IMR-90 (cell line): ENCODE data around the gene ZNF862. TPM values are rescaled to one million over a fixed set of nuclear protein-coding genes. Genes with fewer than 3 reads are reported as not detected.

Experiments used
- ATAC-seq: fragments of 200-7000 bp; cut with Tn5 transposase; 2 replicates; pipeline ENCODE4 v1.9.1; 2020; ENCODE audit warnings: low read depth, mild to moderate bottlenecking, moderate library complexity
- BruUV-seq: library from RNA; stranded (reverse); fragments of 400-500 nt; replicated peaks from 2 replicates; lab custom pipeline; 2021; lab: Mats Ljungman, UMichigan
- CTCF ChIA-PET: fragments of 300-600 bp; formaldehyde crosslinking; extraction: SDS; loops from one replicate; lab custom pipeline; 2021; ENCODE audit warnings: antibody characterized with exemption; lab: Yijun Ruan, JAX
- POLR2A ChIA-PET: fragments of 300-600 bp; sonication (Branson Sonifier 250); formaldehyde crosslinking; loops from one replicate; lab custom pipeline; 2022; ENCODE audit warnings: antibody characterized with exemption; ENCODE audit not compliant: unreplicated experiment; lab: Charles Lee
- DNase-seq: peaks from one replicate; pipeline ENCODE4 v3.0.0; 2013
- H2AFZ ChIP-seq: replicated peaks from 2 replicates; pipeline ENCODE3; 2013; ENCODE audit warnings: low read length, mild to moderate bottlenecking; ENCODE audit not compliant: poor library complexity
- H2AK5ac ChIP-seq: 2 replicates; pipeline ENCODE4 v1.6.1; 2013; ENCODE audit warnings: low read depth, low read length, inconsistent platforms
- H2AK9ac ChIP-seq: replicated peaks from 2 replicates; pipeline ENCODE3; 2013; ENCODE audit warnings: mild to moderate bottlenecking, low read depth, low read length, moderate library complexity; ENCODE audit not compliant: poor library complexity
- H2BK120ac ChIP-seq: 2 replicates; pipeline ENCODE4 v1.6.1; 2013; ENCODE audit warnings: low read depth, low read length, inconsistent platforms
- H2BK15ac ChIP-seq: 3 replicates; pipeline ENCODE4 v1.6.1; 2013; ENCODE audit warnings: low read depth, low read length, inconsistent platforms
- H2BK20ac ChIP-seq: 2 replicates; pipeline ENCODE4 v1.6.1; 2013; ENCODE audit warnings: low read depth, mild to moderate bottlenecking, inconsistent platforms, low read length, moderate library complexity
- H2BK5ac ChIP-seq: 2 replicates; pipeline ENCODE4 v1.6.1; 2013; ENCODE audit warnings: mild to moderate bottlenecking, low read depth, low read length, inconsistent platforms; ENCODE audit not compliant: poor library complexity, severe bottlenecking
- H3K14ac ChIP-seq: replicated peaks from 2 replicates; pipeline ENCODE4 v1.6.1; 2013; ENCODE audit warnings: low read depth, low read length, inconsistent platforms
- H3K18ac ChIP-seq: 2 replicates; pipeline ENCODE4 v1.6.1; 2013; ENCODE audit warnings: low read depth, low read length, control low read depth
- H3K23ac ChIP-seq: 2 replicates; pipeline ENCODE4 v1.6.1; 2013; ENCODE audit warnings: low read depth, low read length, inconsistent platforms
- H3K27ac ChIP-seq: 2 replicates; pipeline ENCODE4 v1.5.1; 2013; ENCODE audit warnings: mild to moderate bottlenecking, control low read depth, low read length; ENCODE audit not compliant: insufficient read depth
- H3K27me3 ChIP-seq: 2 replicates; pipeline ENCODE4 v1.6.1; 2013; ENCODE audit warnings: low read length; ENCODE audit not compliant: control insufficient read depth, insufficient read depth
- H3K36me3 ChIP-seq: 2 replicates; pipeline ENCODE4 v1.6.1; 2013; ENCODE audit warnings: low read length, mixed read lengths; ENCODE audit not compliant: control insufficient read depth, insufficient read depth
- H3K4ac ChIP-seq: 2 replicates; pipeline ENCODE4 v1.6.1; 2013; ENCODE audit warnings: low read depth, low read length, inconsistent platforms
- H3K4me1 ChIP-seq: 2 replicates; pipeline ENCODE4 v1.6.1; 2013; ENCODE audit warnings: low read length, mixed read lengths; ENCODE audit not compliant: control insufficient read depth, insufficient read depth
- H3K4me2 ChIP-seq: 2 replicates; pipeline ENCODE4 v1.6.1; 2013; ENCODE audit warnings: low read depth, mild to moderate bottlenecking, control low read depth, low read length, moderate library complexity
- H3K4me3 ChIP-seq: 2 replicates; pipeline ENCODE4 v1.5.1; 2013; ENCODE audit warnings: low read depth, mild to moderate bottlenecking, control low read depth, low read length, moderate library complexity; ENCODE audit not compliant: insufficient read depth
- H3K56ac ChIP-seq: 2 replicates; pipeline ENCODE4 v1.6.1; 2013; ENCODE audit warnings: low read length, inconsistent platforms; ENCODE audit not compliant: insufficient read depth; ENCODE audit errors: extremely low read depth
- H3K79me1 ChIP-seq, 2 experiments: 2 replicates each; pipeline ENCODE4 v1.6.1; 2013; ENCODE audit warnings: low read length in 2 of 2, inconsistent platforms in 1 of 2, low read depth in 1 of 2
- H3K9ac ChIP-seq: 2 replicates; pipeline ENCODE4 v1.6.1; 2013; ENCODE audit warnings: low read depth, low read length, control low read depth
- H3K9me1 ChIP-seq: 2 replicates; pipeline ENCODE4 v1.6.1; 2013; ENCODE audit warnings: low read length, inconsistent platforms; ENCODE audit not compliant: insufficient read depth
- H3K9me3 ChIP-seq: 2 replicates; pipeline ENCODE4 v1.6.1; 2013; ENCODE audit warnings: low read length; ENCODE audit not compliant: control insufficient read depth, insufficient read depth
- H4K20me1 ChIP-seq: 2 replicates; pipeline ENCODE4 v1.6.1; 2013; ENCODE audit warnings: low read length, inconsistent platforms; ENCODE audit not compliant: insufficient read depth
- H4K5ac ChIP-seq: 2 replicates; pipeline ENCODE4 v1.6.1; 2013; ENCODE audit warnings: mild to moderate bottlenecking, low read depth, low read length, control low read depth
- H4K8ac ChIP-seq, 2 experiments: 2 replicates each; pipeline ENCODE4 v1.6.1; 2013; ENCODE audit warnings: low read depth in 2 of 2, low read length in 2 of 2, control low read depth in 1 of 2, inconsistent platforms in 1 of 2
- H4K91ac ChIP-seq: 2 replicates; pipeline ENCODE4 v1.6.1; 2013; ENCODE audit warnings: low read depth, low read length, inconsistent platforms; ENCODE audit not compliant: insufficient read depth
- BHLHE40 ChIP-seq: fragments of 150-350 bp; IDR thresholded peaks from 2 replicates; pipeline ENCODE4 v1.6.1; 2016; ENCODE audit warnings: mild to moderate bottlenecking, low read depth, low read length
- CEBPB ChIP-seq: IDR thresholded peaks from 2 replicates; pipeline ENCODE4 v1.6.1; 2012; ENCODE audit warnings: low read depth, low read length, improper control_type of control experiment
- CHD1 ChIP-seq: IDR thresholded peaks from 2 replicates; pipeline ENCODE4 v1.6.1; 2012; ENCODE audit warnings: low read depth, low read length, improper control_type of control experiment
- CTCF ChIP-seq: conservative IDR thresholded peaks from 2 replicates; pipeline ENCODE4 v1.5.1; 2012; ENCODE audit warnings: mild to moderate bottlenecking, low read depth, low read length, improper control_type of control experiment
- ELK1 ChIP-seq: fragments of 150-350 bp; IDR thresholded peaks from 2 replicates; pipeline ENCODE4 v1.6.1; 2016; ENCODE audit warnings: low read depth, mild to moderate bottlenecking, low read length, moderate library complexity, borderline replicate concordance
- FOS ChIP-seq: fragments of 150-350 bp; IDR thresholded peaks from 2 replicates; pipeline ENCODE4 v1.6.1; 2016; ENCODE audit warnings: low read depth, low read length
- MAFK ChIP-seq: IDR thresholded peaks from 2 replicates; pipeline ENCODE4 v1.6.1; 2012; ENCODE audit warnings: low read depth, low read length, improper control_type of control experiment
- MAZ ChIP-seq: IDR thresholded peaks from 2 replicates; pipeline ENCODE4 v1.6.1; 2012; ENCODE audit warnings: low read depth, mild to moderate bottlenecking, low read length, improper control_type of control experiment, moderate library complexity, borderline replicate concordance
- MXI1 ChIP-seq: IDR thresholded peaks from 2 replicates; pipeline ENCODE4 v1.6.1; 2012; ENCODE audit warnings: low read depth, mild to moderate bottlenecking, low read length, moderate library complexity, borderline replicate concordance
- NFE2L2 ChIP-seq: fragments of 150-350 bp; IDR thresholded peaks from 2 replicates; pipeline ENCODE4 v1.6.1; 2016; ENCODE audit warnings: low read depth, mild to moderate bottlenecking, low read length
- POLR2A ChIP-seq: IDR thresholded peaks from 2 replicates; pipeline ENCODE4 v1.6.1; 2012; ENCODE audit warnings: mild to moderate bottlenecking, low read depth, low read length
- RAD21 ChIP-seq: IDR thresholded peaks from 2 replicates; pipeline ENCODE4 v1.6.1; 2012; ENCODE audit warnings: low read length, improper control_type of control experiment
- RCOR1 ChIP-seq: IDR thresholded peaks from 2 replicates; pipeline ENCODE4 v1.6.1; 2012; ENCODE audit warnings: mild to moderate bottlenecking, low read length, improper control_type of control experiment; ENCODE audit not compliant: insufficient replicate concordance
- RFX5 ChIP-seq: IDR thresholded peaks from 2 replicates; pipeline ENCODE4 v1.8.0; 2012; ENCODE audit warnings: low read depth, mild to moderate bottlenecking, low read length, moderate library complexity
- SMC3 ChIP-seq: fragments of 150-350 bp; IDR thresholded peaks from 2 replicates; pipeline ENCODE4 v1.6.1; 2016; ENCODE audit warnings: low read depth, mild to moderate bottlenecking, antibody characterized with exemption, low read length, moderate library complexity
- USF2 ChIP-seq: fragments of 150-350 bp; IDR thresholded peaks from 2 replicates; pipeline ENCODE4 v1.6.1; 2017; ENCODE audit warnings: mild to moderate bottlenecking, antibody characterized with exemption, low read length, low read depth
- WGBS, 2 experiments: methylation state at CpG; one replicate each; pipeline versions ENCODE4 v1.1.5 to v1.1.7; 2013; ENCODE audit warnings: missing lambda C conversion rate in 2 of 2; ENCODE audit not compliant: insufficient read length in 1 of 2; ENCODE audit errors: extremely low coverage in 2 of 2; 5-methylcytosine and 5-hydroxymethylcytosine counted together
- dilution Hi-C: fragments of 300-500 bp; cut with HindIII; formaldehyde crosslinking; loops from one replicate; pipeline ENCODE4 v1.14.3; 2018; ENCODE audit warnings: low sequenced_read_pairs; ENCODE audit not compliant: unreplicated experiment
- in situ Hi-C: fragments of 300-500 bp; cut with MboI; formaldehyde crosslinking; loops from 3 replicates; pipeline ENCODE4 v1.14.3; 2019; ENCODE audit warnings: low sequenced_read_pairs, inconsistent platforms, mixed read lengths
- intact Hi-C: fragments of 100-400 bp; cut with micrococcal nuclease; formaldehyde crosslinking; loops from 2 replicates; pipeline ENCODE4 v1.10.0; 2022
- polyA plus RNA-seq, 3 experiments: library from polyadenylated mRNA; depleted of rRNA; stranded (reverse); fragments of >200 nt; gene quantifications; 2 replicates each; pipeline ENCODE4 v1.2.3, GENCODE V29; 2012; ENCODE audit warnings: low replicate concordance in 1 of 3
- total RNA-seq: library from RNA; depleted of rRNA; stranded (reverse); fragments of >200 nt; gene quantifications from 2 replicates; pipeline ENCODE4 v1.2.3, GENCODE V29; 2012

The ZNF862 gene
- total and polyA plus RNA-seq, 2 of the 4 experiments (the other 2 are of a cell fraction): 5.9 to 10.8 TPM

GRCh38 chr7:149830997-149831740 is 7.0 kb upstream of the ZNF862 start:
- Histone ChIP-seq H3K23ac (no peak overlapping the region), H3K27ac (no peak overlapping the region), H4K20me1 (no peaks in the 10 kb centered on the region), H2BK15ac (no peak overlapping the region), H3K14ac (no peak overlapping the region), H3K27me3 (peaks cover 23% of the 10 kb centered on the region; the same call in 1 of the 2 replicates), H3K4me3 (no peak overlapping the region), H3K9me1 (no peaks in the 10 kb centered on the region), H2AFZ (no peak overlapping the region), H3K4me1 (no peaks in the 10 kb centered on the region), H3K4me2 (no peak overlapping the region), H2AK9ac (no peak overlapping the region), H2BK5ac (no peak overlapping the region), H4K8ac (no peak overlapping the region), H3K56ac (no peak overlapping the region), H2BK120ac (no peak overlapping the region), H2BK20ac (no peak overlapping the region), H3K36me3 (no peaks in the 10 kb centered on the region), H4K5ac (no peak overlapping the region), H3K9ac (no peak overlapping the region), H4K91ac (no peak overlapping the region), H3K9me3 (no peaks in the 10 kb centered on the region), H3K4ac (no peak overlapping the region), H3K18ac (no peak overlapping the region), H2AK5ac (no peak overlapping the region), H3K79me1 (no peaks in the 10 kb centered on the region)
- TF ChIP-seq MXI1: no peak
- TF ChIP-seq RAD21: no peak
- no peak for TF ChIP-seq RCOR1
- no peak for TF ChIP-seq CEBPB
- TF ChIP-seq MAFK: no peak
- no peak for TF ChIP-seq BHLHE40
- TF ChIP-seq RFX5: no peak
- TF ChIP-seq ELK1: no peak
- TF ChIP-seq USF2: no peak
- TF ChIP-seq SMC3: no peak
- no peak for TF ChIP-seq POLR2A
- TF ChIP-seq NFE2L2: no peak
- TF ChIP-seq MAZ: no peak
- TF ChIP-seq CHD1: no peak
- TF ChIP-seq FOS: no peak
- no peak for TF ChIP-seq CTCF
- 27% methylated on average over 3 of the region's 11 CpGs; no CpG with 5 or more reads in 1 of the 2 experiments for WGBS, 2 experiments
- CTCF ChIA-PET: no interaction called here
- DNase-seq (no peak), ATAC-seq (no peak)
- intact Hi-C loops (no loop called here), dilution Hi-C loops (no loop called here), in situ Hi-C loops (no loop called here)
- POLR2A ChIA-PET: no interaction called here
- no TSS peak for BruUV-seq
